SH-SY5Y (cell line): Measurements from ENCODE around the gene ZMIZ1.

Experiments used
- GATA2 ChIP-seq: IDR thresholded peaks from 2 replicates; pipeline ENCODE4 v1.6.1; 2011; ENCODE audit warnings: mild to moderate bottlenecking, low read depth, low read length
- GATA3 ChIP-seq: IDR thresholded peaks from 2 replicates; pipeline ENCODE4 v1.6.1; 2011; ENCODE audit warnings: low read depth, mild to moderate bottlenecking, low read length, moderate library complexity

Gene ZMIZ1

DNA sequence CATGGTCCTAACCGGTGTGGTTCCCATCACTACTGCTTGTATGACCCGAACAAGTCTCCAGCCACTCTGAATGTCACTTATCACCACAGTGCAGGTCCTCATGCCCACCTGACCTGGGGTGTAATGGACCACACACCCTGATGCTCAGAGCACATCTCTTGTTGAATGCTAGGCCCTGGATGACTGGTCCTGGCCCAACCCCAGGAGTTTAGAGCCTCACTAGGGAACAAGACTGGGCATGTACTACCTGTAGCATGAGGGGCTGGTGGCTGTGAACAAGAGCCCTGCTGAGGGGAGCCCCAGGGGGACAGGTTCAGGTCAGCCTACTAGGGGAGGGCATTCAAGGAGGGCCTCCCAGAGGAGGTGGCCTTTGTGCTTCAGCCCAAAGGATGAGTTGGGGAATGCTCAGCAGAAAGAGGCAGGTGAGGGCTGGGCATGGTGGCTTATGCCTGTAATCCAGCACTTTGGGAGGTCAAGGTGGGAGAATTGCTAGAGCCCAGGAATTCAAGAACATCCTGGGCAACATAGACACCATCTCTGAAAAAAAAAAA, 31.2 kb downstream of the ZMIZ1 start:
- no peak for TF ChIP-seq GATA3

DNA sequence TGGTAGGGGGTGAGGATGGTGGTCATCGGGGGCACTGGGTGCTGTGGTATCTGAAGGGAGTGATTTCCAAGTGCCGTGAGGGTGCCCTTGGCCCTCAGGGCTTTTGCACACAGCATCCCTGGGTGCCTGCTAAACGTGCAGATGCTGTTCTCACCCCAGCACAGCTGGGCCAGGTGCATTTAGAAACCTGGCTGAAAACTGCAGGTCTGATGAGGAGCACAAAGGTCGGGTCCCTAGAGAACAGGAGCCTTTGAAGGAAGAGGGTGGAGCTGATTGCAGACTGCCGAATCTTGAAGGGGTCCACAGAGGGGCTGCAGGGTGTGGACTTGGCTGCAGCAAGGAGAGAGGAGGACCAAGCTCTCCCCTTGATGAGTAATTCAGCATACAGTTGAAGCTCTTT, 32.0 kb downstream of the ZMIZ1 start:
- no peak for TF ChIP-seq GATA2
- no peak for TF ChIP-seq GATA3

- TF ChIP-seq GATA3, result no peak
- TF ChIP-seq GATA2, result no peak
Observed at GRCh38 chr10:79101560-79102497, 33.1 kb downstream of the ZMIZ1 start.

DNA sequence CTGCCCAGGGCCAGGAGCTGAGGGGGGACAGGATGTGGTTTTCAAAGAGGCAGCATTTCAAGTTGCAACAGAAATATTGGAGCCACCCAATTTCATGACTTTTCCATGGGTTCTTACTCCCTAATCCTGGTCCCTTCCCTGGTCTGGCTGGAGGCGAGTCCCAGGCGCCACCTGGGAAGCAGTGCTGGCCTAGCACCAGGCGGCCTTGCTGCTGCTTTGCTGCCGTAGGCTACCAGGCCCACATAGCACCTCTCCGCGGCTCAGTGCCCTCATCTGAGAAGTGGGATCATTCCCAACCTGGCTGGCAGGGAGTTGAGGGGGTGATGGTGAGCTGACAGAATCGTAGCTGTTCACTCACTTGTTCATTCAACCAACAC, 33.7 kb downstream of the ZMIZ1 start:
- TF ChIP-seq GATA3, result no peak
- TF ChIP-seq GATA2, result no peak

GRCh38 chr10:79103129-79103528, 34.4 kb downstream of the ZMIZ1 start:
- TF ChIP-seq GATA2 (no peak), GATA3 (no peak)

DNA sequence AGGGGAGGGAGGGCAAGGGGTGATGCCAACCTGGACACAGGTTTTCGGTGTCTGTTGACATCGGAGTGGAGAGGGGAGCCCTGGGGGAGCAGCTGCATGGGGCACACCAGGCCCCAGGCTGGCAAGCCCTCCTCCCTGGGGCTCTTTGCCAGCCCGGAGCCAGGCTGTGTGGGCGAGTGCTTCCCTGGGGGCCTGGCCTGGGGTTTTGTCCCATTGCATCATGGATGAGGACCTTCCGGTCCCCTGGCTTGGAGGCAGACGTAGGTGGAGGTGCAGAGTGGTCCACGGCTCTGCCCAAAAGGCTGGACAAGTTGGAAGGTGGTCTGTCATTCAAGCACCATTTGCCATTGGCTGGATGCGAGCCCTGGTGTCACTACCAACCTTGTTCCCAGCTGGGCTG, 34.8 kb downstream of the ZMIZ1 start:
- TF ChIP-seq GATA3, result no peak

DNA sequence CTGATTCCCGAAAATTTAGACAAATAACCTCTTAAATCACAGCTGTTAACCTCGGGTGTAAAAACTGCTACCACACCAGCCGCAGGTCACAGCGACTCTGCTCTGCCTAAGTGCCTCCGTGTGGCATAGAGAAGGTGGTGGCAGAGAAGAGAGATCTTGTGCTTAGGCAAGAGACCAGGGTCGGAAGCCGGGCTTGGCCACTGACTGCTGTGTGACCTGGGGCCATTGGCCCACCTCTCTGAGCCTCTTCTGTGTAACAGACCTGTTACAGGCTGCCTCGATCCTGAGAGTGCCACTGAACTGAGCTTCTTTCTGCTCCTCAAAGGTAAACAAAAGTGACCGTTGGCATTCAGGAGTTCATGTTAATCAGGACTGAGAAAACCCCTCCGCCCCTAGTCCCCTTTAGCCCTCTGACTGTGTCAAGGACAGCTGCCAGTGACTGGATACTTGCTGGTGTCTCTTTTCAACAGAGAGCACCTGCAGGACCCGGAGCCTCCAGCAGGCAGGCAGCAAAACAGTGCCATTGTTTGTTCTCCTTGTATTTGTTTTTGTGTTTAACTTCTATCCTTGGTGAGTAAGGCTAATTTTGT, 36.5 kb downstream of the ZMIZ1 start:
- TF ChIP-seq GATA3 (no peak), GATA2 (no peak)

DNA sequence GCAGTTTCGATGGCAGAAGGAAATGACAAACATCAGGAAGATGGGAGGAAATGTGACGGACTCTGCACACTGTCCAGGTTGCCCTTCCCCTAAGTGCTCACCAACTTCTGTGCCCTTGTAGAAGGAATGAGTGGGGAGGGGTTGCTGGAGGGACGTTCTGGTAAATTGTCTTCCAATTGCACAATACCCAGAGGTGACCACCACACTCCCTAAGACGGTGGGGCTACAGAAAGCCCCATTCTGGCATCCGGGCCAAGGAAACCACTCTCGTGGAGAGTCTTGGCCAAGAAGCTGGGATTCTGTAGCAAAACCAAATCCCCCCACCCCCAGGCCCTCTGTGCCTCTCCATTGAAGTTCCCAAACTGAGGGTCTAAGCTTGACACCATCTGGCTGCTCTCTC, 37.1 kb downstream of the ZMIZ1 start:
- TF ChIP-seq GATA2, result no peak
- TF ChIP-seq GATA3, result no peak

DNA sequence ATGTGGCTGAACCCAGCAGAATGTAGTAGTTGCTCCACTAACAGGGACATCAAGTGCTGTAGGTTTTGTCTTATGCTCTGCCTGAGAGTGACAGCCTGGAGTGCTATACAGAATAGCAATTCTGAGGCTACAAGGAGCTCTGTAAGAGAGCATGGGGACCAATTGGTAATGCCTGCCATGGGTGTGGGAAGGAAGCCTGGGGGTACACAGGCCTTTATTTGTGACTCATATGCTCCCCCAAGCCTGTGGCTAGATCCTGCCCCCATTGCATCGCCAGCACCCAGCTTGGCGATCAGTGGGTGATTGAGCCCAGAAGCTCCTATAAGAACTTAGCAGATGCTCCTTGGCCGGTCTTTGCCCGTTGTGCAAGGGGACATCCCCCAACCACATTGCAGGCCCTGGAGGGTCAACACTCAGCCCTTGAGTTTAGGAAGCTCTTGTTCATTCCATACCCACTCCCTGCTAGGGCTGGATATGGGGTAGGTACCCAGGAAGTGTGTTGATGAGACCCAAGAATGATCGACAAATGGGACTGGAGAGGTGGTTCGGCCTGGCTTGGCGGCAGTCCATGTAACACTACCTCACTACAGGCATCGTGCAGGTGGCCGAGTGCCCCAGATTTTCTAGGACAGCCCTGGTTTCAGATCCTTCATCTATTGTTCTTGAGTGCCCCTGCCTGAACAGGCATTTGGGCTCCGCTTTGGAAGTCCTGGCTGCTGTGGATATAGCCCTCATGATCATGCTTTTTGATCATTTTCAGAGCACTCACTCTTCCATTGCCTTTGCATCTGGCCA, 37.7 kb downstream of the ZMIZ1 start:
- TF ChIP-seq GATA3 (no peak), GATA2 (no peak)

- TF ChIP-seq GATA2 (no peak), GATA3 (no peak)
Observed at GRCh38 chr10:79107736-79108264, 39.0 kb downstream of the ZMIZ1 start.

DNA sequence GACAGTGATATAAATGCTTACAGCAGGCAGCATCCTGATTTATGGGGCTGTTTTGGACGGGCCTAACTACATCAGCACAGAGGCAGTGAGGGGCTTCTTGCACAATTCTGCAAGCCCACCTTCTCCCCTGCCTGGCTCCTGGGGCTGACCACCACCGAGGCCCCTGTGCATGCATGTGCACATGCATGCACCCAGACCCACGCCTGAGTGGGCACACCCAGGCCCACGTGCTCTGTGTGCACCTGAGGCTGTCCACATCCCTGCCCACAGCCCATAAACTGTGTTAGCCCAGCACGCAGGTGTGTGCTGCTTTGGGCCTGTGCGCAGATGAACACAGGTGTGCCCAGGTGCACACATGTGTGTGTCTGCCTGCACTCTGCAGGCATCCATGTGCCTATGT, 40.0 kb downstream of the ZMIZ1 start:
- TF ChIP-seq GATA2, result no peak
- no peak for TF ChIP-seq GATA3

- no peak for TF ChIP-seq GATA3
- no peak for TF ChIP-seq GATA2
Observed at GRCh38 chr10:79111427-79111826, 42.7 kb downstream of the ZMIZ1 start.

DNA sequence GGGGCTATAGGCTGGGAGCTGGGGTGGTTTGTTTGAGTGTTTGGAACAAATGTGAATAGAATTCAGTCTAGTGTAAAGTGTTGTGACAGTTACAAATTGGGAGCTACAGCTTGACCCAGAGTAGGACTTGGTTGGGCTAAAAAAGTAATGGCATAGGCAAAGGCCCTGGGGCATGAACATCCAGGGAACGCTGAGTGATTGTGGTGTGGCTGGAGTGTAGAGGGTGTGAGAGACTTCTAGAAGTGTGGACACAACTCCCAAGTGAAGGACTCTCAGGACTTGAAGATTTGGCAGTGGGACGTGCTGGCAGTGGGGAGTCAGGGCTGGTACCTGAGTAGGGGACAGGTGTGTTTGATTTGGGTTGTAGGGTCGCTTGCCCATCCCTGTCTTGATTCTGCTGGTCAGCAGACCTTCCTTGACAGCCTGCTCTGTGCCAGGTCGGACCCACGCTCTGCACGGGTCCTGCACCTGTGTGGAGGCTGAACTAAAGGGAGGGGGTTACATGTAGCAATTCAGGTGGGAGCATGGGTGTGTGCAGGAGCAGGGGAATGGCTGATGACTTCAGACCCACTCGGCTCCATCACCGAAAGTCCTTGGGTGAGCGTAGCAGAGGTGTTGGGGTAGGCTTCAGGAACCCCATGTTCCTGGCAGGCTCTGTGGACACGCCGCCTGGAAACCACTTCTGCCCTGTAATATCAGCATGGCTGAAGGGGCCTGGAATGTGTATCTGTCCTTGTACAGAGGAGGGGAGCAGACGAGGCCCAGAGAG, 43.3 kb downstream of the ZMIZ1 start:
- TF ChIP-seq GATA3 (no peak), GATA2 (no peak)
